GM21381 (cell line): ENCODE measurements around the gene CDON.

Experiments
- ATAC-seq: cut with Tn5 transposase; IDR thresholded peaks from one replicate; pipeline ENCODE4 v1.9.1; 2021; ENCODE audit warnings: mild to moderate bottlenecking, moderate library complexity; ENCODE audit not compliant: unreplicated experiment

CDON gene

DNA sequence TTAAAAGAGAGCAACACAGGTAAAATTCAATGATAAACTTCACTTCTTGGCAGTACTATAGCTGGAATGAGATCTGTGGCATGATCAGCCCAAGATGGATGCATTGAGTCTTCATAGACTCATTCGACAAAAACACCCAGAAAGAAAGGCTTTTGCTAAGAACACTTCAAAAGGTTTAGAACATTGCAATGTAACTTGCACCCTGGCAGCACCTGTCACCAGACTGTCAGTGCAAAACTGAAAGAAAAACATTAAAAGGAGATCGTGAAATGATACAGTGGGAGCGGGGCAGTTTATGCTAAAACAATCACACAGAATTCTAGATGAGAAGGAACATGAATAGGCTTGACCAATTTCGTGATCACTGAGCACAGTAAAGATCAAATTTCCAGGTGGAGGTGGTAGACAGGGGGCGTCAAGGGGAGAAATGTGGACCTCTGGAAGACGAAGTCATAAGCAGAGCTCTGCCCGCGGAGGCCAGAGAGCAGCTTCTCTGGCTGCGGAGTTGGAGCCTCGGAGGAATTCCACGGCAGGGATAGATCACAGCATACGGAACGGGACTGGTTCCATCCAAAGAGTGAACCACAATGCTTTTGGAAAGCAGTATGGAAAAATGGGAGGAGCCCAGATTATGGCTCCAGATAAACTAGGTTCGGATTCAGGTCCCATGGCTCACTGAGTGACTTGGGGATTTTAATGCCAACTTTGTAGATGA lies 104.9 kb downstream of the CDON start:
- no peak for ATAC-seq

DNA sequence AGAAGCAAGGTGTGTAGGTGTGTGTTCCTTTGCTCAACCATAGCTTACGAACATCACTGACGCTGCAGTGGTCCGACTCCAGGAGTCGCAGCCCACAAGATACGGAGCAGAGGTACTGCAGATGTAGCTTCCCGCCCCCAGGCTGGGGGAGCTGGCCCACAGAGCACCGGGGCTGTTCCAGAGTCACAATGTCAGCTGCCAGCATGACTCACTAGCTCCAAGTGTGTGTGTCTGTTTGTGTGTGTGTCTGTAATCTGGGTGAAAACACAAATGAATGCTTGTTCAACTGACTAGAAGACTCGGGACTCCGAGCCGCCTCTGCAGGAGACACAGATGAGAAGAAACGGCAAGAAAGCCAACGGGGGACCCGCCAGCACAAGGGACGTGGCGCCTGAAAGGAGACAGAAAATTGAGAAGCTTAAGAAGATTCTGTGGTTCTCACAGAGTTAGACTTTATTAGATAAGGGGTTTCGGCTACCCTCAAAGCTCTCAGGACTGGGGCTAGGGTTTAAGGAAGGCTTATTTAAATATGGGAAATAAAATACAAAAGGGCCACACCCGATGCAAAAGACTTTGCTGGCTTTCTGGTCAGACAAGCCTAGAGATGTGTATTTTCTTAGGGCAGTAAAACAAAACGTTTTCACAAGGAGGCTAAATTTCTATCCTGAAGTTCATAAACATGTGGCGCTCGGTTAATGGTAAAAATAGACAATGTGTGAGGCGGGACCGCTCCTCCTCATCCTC lies 106.1 kb downstream of the CDON start:
- ATAC-seq = no peak

DNA sequence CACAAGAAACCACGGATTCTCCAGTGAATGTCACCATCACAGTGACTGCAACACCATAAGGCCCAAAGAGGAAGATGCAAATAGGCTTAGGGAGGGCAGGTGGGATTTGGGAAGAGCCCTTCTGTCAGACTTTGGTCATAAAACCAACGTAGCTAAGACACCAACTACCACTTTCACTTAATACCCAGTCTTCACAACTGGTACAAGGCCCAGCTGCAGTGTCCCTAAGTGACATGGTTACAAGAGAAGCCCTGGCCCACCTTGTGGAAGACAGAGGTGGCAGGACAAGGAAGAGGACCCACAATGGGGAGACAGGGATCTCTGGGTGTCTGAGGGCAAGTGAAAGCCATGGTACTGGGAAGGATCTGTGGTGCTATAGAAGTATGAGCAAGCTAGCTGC lies 106.8 kb downstream of the CDON start:
- ATAC-seq = no peak

DNA sequence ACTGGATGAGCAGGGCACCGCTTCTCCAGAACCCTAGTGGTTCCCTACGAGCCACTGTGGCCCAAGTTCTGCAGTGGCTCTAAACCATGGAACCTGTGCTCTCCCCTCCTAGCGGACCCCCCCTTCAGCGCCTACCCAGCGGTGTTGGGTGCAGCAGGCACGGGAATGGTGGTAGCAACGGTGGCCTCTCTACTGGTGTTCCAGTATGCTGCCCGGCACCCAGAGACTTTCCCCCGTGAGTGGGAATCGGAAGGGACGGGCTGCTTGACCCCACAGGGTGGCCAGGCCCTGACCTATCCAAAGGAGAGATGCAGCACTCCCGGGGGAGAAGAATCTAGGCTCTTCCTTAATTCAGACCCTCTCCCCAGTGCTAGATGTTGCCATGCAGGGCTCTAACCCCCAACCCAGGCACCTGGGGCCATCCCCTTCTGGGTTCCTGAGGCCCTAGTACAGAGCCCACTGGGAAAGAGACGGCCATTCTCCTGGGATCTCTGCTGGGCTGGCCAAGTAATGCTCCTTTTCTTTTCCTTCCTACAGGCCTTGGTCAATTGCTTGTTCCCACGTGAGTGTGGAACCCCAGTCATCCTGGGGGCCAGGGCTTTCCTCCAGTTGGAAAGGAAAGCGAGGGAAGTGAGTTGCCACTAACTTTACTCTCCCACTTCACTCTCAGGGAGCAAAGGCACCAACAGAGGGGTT lies 107.6 kb downstream of the CDON start:
- ATAC-seq = no peak

DNA sequence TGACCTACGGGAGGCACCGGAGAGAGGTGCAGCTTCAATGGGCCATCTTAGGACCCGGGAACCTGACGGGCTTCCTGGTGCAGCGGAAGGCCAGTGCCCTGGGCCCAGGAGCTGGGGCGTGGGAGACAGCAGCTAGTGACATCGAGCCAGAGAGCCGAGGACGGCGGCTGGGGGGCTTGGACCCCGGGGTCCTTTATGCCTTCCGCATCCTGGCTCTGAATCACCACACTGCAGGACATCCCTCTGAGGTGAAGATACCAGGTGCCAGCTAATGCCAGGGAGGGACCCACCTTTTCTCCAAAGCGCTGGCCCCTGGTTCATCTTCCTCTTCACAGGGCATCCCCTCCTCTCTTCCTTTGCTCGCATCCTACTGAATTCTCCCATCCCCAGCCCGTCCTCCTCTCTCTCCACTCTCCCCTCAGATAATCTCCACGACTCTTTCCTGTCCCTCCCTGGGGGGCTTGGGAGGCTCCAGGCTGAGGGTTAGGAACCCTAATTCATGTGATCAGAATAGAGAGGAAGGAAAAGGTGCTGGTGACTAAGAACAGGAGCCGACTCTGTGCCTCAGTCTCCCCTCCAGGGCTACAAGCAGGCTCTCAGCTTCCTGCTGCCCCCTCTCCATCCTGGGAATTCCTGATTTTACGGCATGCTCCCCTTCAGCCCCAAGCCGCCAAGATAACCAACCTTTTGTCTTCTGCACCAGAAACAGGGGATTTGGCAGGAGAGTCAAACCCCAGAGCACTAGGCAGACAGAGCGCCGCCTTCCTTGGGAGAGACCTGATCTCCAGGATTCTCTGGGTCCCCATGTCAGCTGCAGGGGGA lies 108.3 kb downstream of the CDON start:
- ATAC-seq = no peak

DNA sequence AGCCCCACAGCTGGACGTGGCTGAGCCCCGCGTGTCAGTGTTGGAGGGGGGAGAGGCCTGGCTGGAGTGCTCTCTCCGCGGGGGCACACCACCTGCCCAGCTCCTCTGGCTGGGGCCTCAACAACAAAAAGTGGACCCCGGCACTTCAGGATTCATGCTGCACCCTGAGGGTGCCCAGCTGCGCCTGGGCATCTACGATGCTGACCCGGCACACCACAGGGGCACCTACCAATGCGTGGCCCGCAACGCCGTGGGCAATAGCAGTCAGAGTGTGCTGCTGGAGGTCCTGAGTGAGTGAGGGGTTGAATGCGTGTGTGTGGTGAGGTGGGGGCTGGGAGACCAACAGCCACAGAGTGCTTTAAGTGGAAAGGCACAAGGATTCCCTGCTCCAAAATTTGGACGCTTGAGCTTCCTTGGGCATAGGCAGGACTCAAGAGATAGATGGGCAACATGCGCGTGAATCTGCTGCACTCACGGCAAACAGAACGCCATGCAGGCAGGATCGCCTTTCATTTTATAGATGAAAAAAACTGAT lies 109.2 kb downstream of the CDON start:
- ATAC-seq = no peak

DNA sequence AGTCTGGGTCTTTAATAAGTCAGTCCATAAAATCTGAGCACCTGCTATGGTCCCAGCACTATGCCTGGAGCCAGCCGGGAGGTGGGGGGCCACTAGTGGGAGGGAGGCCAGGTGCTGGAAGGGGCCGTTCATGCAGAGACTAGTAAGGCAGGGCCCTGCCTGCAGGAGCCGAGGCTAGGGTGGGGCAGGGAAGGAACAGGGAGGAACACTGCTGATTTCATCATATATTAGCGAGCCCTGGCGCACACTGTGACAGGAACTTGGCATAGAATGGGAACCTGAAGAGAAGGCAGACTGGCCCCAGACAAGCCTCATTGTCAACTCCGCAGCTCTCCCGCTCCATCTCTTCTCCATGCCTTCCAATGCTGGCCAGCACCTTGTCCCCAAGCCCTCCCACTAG lies 109.7 kb downstream of the CDON start:
- no peak for ATAC-seq

DNA sequence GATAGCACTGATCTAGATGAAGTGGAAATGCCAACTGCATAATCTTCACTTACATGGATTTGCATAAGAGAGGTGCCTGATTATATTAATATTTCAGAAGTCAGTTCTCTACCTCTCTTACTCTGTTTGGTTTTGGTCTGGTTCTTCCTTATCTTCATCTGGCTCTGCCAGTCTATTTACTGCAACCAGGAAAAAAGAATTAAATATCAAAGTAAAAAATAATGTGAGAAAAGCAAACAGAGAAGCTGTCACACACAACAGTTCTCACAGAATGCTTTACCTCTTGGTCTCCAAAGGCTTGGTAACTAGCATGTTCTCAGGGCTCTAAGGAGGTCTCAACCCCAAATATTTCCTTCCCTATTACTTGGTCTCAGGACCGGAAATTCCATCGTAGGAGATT lies 110.1 kb downstream of the CDON start:
- no peak for ATAC-seq

DNA sequence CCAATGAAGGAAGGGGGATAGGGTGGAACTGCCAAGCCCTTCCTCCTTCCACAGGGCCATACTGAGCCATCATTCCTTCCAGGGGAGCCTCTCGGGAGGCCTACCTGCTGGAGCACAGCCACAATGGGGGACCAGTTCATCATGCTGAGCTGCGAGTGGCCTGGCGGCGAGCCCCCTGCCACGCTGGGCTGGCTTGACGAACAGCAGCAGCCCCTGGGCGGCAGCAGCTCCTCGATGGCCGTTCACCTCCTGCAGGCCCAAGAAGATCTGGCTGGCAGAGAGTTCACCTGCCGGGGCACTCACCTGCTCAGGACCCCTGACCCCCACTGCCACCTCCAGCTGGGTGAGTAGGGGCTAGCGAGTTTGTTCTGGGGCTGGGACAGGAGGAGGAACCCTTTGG lies 110.9 kb downstream of the CDON start:
- ATAC-seq = no peak

DNA sequence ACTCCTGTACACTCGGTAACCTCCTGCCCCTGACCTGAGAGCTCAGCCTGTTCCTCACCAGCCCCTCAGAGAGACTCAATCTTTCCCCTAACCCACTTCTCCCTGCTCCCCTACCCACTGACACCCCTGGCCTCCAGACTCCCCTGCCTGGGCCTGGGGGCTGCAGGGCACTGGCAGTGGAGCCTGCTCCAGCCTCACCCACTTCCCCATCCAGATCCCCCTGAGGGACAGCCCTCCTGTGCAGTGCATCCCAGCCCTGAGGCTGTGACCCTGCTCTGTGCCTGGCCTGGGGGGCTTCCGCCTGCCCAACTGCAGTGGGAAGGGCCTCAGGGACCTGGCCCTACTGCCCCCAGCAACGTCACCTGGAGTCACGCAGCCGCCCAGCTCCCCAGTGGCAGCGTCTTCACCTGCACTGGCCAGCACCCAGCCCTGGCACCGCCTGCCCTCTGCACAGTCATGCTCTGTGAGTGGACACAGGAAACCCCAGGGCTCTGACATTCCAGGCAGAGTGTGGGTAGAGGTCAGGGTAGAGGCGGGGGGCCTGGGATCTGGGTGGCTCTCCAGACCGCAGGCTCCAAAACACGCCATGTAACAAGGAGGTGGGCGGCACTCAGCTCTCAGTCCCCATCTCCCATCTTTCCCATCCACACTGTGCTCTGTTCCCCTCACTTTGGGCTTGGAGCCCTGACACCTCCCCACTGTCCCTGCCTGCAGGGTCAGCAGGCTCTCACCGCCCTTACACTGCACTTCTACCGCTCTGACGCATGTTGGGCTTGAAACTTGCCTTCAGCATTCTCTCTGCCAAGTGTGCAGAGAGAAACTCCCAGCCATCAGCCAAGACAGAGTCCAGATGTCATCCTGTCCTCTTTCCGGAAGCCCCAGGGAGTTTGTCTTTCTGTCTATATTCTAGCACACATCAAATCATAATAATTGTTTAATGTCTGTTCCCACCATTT lies 111.7 kb downstream of the CDON start:
- ATAC-seq = no peak

DNA sequence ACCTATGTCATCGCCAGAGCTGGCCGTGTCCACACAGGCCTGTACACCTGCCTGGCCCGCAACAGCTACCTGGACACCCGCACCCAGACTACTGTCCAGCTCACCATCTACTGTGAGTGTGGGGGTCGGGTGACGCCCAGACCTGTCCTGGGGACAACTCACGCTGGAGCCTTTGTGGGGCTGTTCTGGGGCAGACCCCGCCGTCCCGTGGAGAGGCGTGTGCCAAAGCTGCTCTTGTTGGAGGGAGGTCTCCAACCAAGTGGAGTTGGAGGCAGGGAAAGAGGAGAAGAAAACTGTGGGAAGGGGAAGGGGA lies 112.5 kb downstream of the CDON start:
- ATAC-seq = no peak

DNA sequence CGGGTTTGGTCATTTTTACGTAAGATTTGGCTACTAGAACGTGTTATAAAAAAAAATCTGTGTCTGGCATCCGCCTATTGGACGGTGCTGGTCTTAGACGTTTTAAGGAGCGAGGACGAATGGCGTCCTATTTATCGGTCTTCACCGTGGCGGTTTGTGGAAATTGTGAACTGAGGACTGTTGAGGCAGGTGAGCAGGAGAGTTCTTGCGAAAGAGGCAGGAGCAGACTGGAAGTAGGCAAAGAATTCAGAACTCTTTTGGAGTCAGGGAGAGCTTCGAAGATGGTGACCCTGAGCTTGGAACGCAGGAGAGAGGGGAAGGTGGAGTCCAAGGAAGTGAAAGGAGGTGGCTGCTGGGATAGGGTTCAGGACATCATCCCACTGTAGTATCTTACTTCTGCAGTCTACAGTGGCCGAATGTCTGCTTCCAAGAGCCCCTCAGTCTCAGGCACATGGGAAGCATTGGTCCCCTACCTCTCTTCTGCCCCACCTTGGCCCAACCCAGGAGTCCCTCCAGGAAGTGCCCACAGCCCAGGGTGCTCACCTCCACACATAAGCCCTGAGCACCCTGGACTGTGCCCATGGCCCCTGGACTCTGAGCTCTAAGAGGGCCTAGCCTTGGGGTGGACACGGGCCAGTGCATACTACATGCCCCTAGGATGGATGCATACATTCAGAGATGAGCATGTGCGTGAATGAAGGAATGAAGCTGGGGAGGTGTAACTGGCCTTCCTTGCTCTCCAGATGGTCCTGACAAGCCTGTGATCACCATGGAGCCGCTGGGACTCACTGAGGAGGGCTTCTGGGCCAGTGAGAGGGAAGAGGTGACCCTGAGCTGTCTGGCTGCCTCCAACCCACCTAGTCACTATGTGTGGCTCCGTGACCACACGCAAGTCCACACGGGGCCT lies 113.1 kb downstream of the CDON start:
- no peak for ATAC-seq

DNA sequence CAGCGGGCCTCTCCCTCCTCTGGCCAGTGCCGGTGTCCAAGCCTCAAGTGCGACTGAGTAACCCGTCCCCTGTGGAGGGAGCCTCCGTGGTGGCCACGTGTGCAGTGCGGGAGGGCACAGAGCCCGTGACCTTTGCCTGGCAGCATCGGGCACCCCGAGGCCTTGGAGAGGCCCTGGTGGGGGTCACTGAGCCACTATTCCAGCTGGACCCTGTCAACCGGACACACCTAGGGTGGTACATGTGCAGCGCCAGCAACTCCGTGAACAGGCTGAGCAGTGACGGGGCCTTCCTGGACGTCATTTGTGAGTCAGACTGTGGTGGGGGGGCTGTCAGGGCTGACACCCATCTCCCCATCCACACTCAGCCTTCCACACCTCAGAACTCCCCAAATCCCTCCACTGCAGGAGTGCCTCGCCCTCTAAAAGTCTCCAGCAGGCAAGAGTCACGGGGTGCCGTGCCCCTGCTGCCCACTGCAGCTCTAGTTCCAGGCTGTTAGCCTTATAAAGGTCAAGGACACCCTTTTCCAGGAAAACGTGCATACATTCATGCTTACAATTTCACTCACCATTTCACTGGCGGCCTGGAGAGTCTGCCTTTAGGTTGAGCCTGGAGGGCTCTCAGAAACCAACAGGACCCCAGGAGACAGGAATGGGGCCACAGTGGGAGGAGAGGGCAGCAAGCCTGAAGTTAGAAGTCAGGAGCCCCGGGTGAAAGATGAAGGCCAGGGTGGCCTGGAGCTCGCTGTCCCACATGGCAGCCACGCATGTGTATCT lies 114.2 kb downstream of the CDON start:
- no peak for ATAC-seq

DNA sequence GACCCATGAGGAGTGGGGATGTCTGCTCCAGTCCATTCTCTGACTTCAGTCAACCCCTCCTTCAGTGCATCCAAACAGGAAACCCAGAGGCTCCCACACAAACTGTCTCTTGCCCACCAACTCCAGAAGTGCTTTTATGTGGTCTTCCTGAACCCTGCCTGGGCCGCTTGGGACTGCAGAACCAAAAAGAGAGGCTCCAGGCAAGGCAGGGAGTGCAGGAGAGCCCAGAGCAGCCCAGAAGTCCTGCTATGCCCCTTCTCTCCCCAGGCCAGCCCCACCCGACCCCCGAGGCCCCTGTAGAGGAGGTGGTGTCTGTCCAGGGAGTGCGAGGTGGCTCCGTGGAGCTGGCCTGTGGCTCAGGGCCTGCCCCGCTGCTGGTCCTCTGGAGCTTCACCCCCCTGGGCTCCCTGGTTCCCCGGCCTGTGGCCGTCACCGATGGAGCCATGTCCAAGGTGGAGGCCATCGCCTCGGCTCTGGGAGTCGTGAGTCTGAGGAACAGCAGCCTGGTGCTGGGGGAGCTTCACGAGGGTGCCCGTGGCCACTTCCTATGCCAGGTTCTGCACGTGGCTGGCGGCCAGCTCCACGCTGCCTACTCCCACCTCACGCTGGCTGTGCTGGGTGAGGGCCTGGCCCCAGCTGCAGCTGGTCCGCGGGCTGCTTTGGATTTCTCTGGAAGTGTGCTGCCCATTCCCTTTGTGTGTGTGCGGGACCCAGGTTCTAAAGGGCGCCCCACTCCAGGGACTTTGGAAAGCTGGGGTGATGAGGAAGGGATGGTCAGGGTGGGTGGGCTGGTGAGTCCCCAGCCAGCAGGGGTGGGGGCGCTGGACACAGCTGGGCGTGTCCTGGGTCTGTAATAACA lies 115.0 kb downstream of the CDON start:
- no peak for ATAC-seq

DNA sequence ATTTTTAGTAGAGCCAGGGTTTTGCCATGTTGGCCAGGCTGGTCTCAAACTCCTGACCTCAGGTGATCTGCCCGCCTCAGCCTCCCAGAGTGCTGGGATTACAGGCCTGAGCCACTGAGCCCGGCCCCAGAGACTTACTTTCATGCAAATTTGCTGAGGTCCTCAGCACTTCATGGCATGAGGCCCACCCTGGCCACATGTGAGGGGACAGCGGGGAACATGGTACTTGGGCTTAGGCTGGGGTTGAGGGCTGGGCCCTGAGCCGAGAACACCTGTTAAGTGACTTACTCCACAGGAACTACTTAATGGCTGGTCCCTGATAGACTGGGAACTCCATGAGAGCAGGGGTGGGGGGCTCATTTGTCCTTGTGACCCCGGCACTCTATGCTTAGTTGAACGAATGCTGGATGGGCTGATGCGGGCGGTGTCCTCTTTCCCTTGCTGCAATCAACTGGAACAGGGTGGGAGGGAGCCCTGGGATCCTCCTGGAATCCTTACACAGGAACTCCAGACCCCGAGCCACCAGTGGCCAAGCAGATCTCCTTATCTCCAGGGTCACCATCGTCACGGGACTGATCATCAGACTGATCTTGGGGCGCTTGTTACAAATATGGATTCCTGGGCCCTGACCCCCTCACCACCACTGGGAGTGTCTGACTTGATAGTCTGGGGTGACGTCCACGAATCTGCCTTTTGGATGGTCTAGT lies 115.8 kb downstream of the CDON start:
- no peak for ATAC-seq

DNA sequence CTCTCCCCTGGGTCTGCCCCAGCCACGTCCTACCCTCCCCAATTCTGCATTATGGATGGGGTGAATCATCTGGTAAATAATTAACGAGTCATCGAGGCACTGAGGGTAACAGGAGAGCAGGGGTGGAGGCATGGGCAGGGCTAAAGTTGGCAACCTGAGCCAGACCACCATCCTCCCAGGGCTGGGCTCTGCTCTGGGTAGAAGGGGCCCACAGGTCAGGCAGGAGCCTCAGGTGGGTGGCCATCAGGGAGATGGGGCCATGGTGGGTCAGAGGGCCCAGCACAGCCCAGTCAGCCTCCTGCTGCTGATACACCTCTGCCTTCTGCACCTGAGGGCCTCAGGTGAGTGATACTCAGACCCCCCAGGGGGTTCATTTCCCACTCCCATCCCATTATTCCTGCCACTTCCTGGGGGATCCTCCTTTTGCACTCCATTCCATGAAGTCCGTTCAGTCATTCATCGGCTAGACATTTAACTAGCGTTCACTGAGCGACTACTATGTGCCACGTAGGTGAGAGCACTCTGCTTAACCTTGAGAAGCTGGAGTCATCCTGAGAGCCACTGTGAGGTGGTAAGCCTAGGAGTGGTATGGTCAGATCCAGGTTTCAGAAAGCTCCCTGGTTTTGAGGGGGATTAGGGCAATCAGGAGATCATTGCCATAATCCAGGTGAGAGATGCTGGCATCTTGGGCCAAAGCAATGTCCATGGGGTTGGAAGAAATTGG lies 116.7 kb downstream of the CDON start, which contains the start of gene VSIG10L2:
Gene VSIG10L2 (plus strand): TSS at position 248 of the 724 bp plus-strand sequence. CDS start 12 bp downstream, at position 260.
- ATAC-seq = no peak
